Epithelial cell of proximal tubule (primary cell): ENCODE data around the gene ADD1. TPM values are rescaled to one million over a fixed set of nuclear protein-coding genes. Genes with fewer than 3 reads are reported as not detected.

Experiments used
- DNase-seq: peaks from one replicate; pipeline ENCODE4 v3.0.0-alpha.2; 2011; ENCODE audit warnings: low read depth
- H3K4me3 ChIP-seq: 2 replicates; pipeline ENCODE4 v1.5.1; 2011; ENCODE audit warnings: low read depth, mild to moderate bottlenecking, low read length
- CTCF ChIP-seq: conservative IDR thresholded peaks from 2 replicates; pipeline ENCODE4 v1.5.1; 2012; ENCODE audit warnings: low read depth, mild to moderate bottlenecking, low read length
- total RNA-seq: library from RNA; depleted of rRNA; stranded (reverse); fragments of >200 nt; gene quantifications from 2 replicates; pipeline ENCODE4 v1.2.3, GENCODE V29; 2015

Gene ADD1
- total RNA-seq, 1 donor from 2014 or later = 222 TPM

GRCh38 chr4:2806390-2807355 lies 37.0 kb upstream of the ADD1 start:
- no peak for DNase-seq

GRCh38 chr4:2807571-2807970 lies 36.1 kb upstream of the ADD1 start:
- TF ChIP-seq CTCF = no peak
- no peak for DNase-seq
- H3K4me3 ChIP-seq = no peak overlapping the region

More at GRCh38 chr4:2806390-2807355, 37.0 kb upstream of the ADD1 start:
- no peak overlapping the region for H3K4me3 ChIP-seq
- no peak for TF ChIP-seq CTCF

- H3K4me3 ChIP-seq = no peak overlapping the region
- DNase-seq = no peak
- no peak for TF ChIP-seq CTCF
Observed at GRCh38 chr4:2808001-2808400, 35.6 kb upstream of the ADD1 start.

- no peak for DNase-seq
- TF ChIP-seq CTCF = no peak
- no peak overlapping the region for H3K4me3 ChIP-seq
Observed at GRCh38 chr4:2809610-2810180, 33.9 kb upstream of the ADD1 start.

GRCh38 chr4:2810388-2810787 lies 33.3 kb upstream of the ADD1 start:
- TF ChIP-seq CTCF = no peak
- no peak for DNase-seq
- H3K4me3 ChIP-seq = no peak overlapping the region

GRCh38 chr4:2811830-2812611 lies 31.6 kb upstream of the ADD1 start:
- no peak for DNase-seq
- peak overlapping the region; percentile 60 for H3K4me3 ChIP-seq
- no peak for TF ChIP-seq CTCF
